ENCODE data around the gene LEP. TPM values are rescaled to one million over a fixed set of nuclear protein-coding genes. Genes with fewer than 3 reads are reported as not detected.

LEP gene
- total RNA-seq, 1 donor from 2014 or later = not detected

GRCh38 chr7:128207609-128208008 lies 33.5 kb upstream of the LEP start:
- peaks cover 18% of the 10 kb centered on the region for H3K27me3 Mint-ChIP-seq (ENCODE audit: insufficient read depth, low read depth)
- Histone ChIP-seq H4K20me1 (ENCODE audit: low read depth) (peaks cover 5% of the 10 kb centered on the region), H3K27ac (no peak overlapping the region), H3K4me3 (no peak overlapping the region), H3K4me2 (no peak overlapping the region), H3K27me3 (peaks cover 56% of the 10 kb centered on the region), H3K9me3 (ENCODE audit: low read depth) (no peaks in the 10 kb centered on the region), H3K36me3 (no peaks in the 10 kb centered on the region), H3K9ac (no peak overlapping the region), H3F3A (ENCODE audit: low read depth) (peaks cover 14% of the 10 kb centered on the region), H3K4me1 (peaks cover 17% of the 10 kb centered on the region), H3K79me2 (ENCODE audit: low read depth) (no peaks in the 10 kb centered on the region), H2AFZ (replicated peaks) (no peak overlapping the region)
- H3K9me3 Mint-ChIP-seq = no peaks in the 10 kb centered on the region
- no peak for DNase-seq (ENCODE audit: low spot score)
- no peak overlapping the region for H3K27ac Mint-ChIP-seq
- no peaks in the 10 kb centered on the region for H3K36me3 Mint-ChIP-seq
- H3K4me1 Mint-ChIP-seq = peaks cover 18% of the 10 kb centered on the region
- no peak for TF ChIP-seq CTCF (IDR thresholded peaks at IDR 0.05)
- no peak for TF ChIP-seq EZH2 (IDR thresholded peaks at IDR 0.05)
- no peak for TF ChIP-seq EZH2phosphoT487 (IDR thresholded peaks at IDR 0.05)
- no peak overlapping the region for H3K4me3 Mint-ChIP-seq

GRCh38 chr7:128209229-128210035 lies 31.6 kb upstream of the LEP start:
- H3K27me3 Mint-ChIP-seq (ENCODE audit: insufficient read depth, low read depth) = peaks cover 12% of the 10 kb centered on the region
- H3K27ac Mint-ChIP-seq = no peak overlapping the region
- Histone ChIP-seq H3K79me2 (ENCODE audit: low read depth) (no peaks in the 10 kb centered on the region), H3K27ac (no peak overlapping the region), H3K4me2 (no peak overlapping the region), H3K4me1 (peaks cover 17% of the 10 kb centered on the region), H4K20me1 (ENCODE audit: low read depth) (peaks cover 5% of the 10 kb centered on the region), H3F3A (ENCODE audit: low read depth) (peaks cover 14% of the 10 kb centered on the region), H2AFZ (replicated peaks) (no peak overlapping the region), H3K9me3 (ENCODE audit: low read depth) (no peaks in the 10 kb centered on the region), H3K27me3 (peaks cover 44% of the 10 kb centered on the region), H3K9ac (no peak overlapping the region), H3K36me3 (no peaks in the 10 kb centered on the region), H3K4me3 (no peak overlapping the region)
- no peaks in the 10 kb centered on the region for H3K36me3 Mint-ChIP-seq
- H3K4me3 Mint-ChIP-seq = no peak overlapping the region
- DNase-seq (ENCODE audit: low spot score) = peak; percentile 88
- H3K4me1 Mint-ChIP-seq = peaks cover 18% of the 10 kb centered on the region
- peak; percentile 93 for TF ChIP-seq CTCF (IDR thresholded peaks at IDR 0.05)
- no peak for TF ChIP-seq EZH2 (IDR thresholded peaks at IDR 0.05)
- no peak for TF ChIP-seq EZH2phosphoT487 (IDR thresholded peaks at IDR 0.05)
- H3K9me3 Mint-ChIP-seq = no peaks in the 10 kb centered on the region

GRCh38 chr7:128210036-128210347 lies 31.1 kb upstream of the LEP start:
- H3F3A ChIP-seq (ENCODE audit: low read depth) = peaks cover 14% of the 10 kb centered on the region
- TF ChIP-seq EZH2 (IDR thresholded peaks at IDR 0.05) (no peak), EZH2phosphoT487 (IDR thresholded peaks at IDR 0.05) (no peak), CTCF (IDR thresholded peaks at IDR 0.05) (no peak)
- Mint-ChIP-seq H3K27me3 (ENCODE audit: insufficient read depth, low read depth) (peaks cover 10% of the 10 kb centered on the region), H3K27ac (no peak overlapping the region), H3K9me3 (no peaks in the 10 kb centered on the region), H3K4me3 (no peak overlapping the region), H3K36me3 (no peaks in the 10 kb centered on the region), H3K4me1 (peaks cover 18% of the 10 kb centered on the region)
- H4K20me1 ChIP-seq (ENCODE audit: low read depth) = peaks cover 5% of the 10 kb centered on the region
- no peaks in the 10 kb centered on the region for H3K36me3 ChIP-seq
- H3K9ac ChIP-seq = no peak overlapping the region
- no peak overlapping the region for H2AFZ ChIP-seq (replicated peaks)
- no peak for DNase-seq (ENCODE audit: low spot score)
- no peak overlapping the region for H3K27ac ChIP-seq
- H3K4me1 ChIP-seq = peaks cover 17% of the 10 kb centered on the region
- peaks cover 38% of the 10 kb centered on the region for H3K27me3 ChIP-seq
- no peaks in the 10 kb centered on the region for H3K79me2 ChIP-seq (ENCODE audit: low read depth)
- no peaks in the 10 kb centered on the region for H3K9me3 ChIP-seq (ENCODE audit: low read depth)
- no peak overlapping the region for H3K4me2 ChIP-seq
- H3K4me3 ChIP-seq = no peak overlapping the region

All from neural progenitor cell (in vitro differentiated cells).